Panc1 (cell line): Measurements from ENCODE around the gene CARMIL3. TPM values are rescaled to one million over a fixed set of nuclear protein-coding genes. Genes with fewer than 3 reads are reported as not detected.

ENCODE experiments used
- ATAC-seq: fragments of 200-7000 bp; cut with Tn5 transposase; 2 replicates; pipeline ENCODE4 v1.9.1; 2020; ENCODE audit warnings: mild to moderate bottlenecking, moderate library complexity
- BruUV-seq: library from RNA; stranded (reverse); fragments of 400-500 nt; replicated peaks from 2 replicates; lab custom pipeline; 2021; lab: Mats Ljungman, UMichigan
- CTCF ChIA-PET: fragments of 300-600 bp; sonication (Branson Sonifier 250); formaldehyde crosslinking; loops from one replicate; lab custom pipeline; 2022; ENCODE audit warnings: antibody characterized with exemption; lab: Charles Lee
- POLR2A ChIA-PET: fragments of 300-600 bp; sonication (Branson Sonifier 250); formaldehyde crosslinking; loops from one replicate; lab custom pipeline; 2022; ENCODE audit warnings: antibody characterized with exemption; lab: Charles Lee
- DNase-seq: peaks from one replicate; pipeline ENCODE4 v3.0.0-alpha.2; 2010; ENCODE audit warnings: low read depth, low spot score
- H3K27ac ChIP-seq: 2 replicates; pipeline ENCODE4 v1.5.1; 2011; ENCODE audit warnings: mild to moderate bottlenecking, low read length, inconsistent platforms
- H3K27me3 ChIP-seq: fragments of 200-500 bp; sonication (Bioruptor generic); 2 replicates; pipeline ENCODE4 v1.6.0; 2014; ENCODE audit warnings: low read length, inconsistent platforms; ENCODE audit not compliant: control insufficient read depth, insufficient read depth
- H3K36me3 ChIP-seq: fragments of 200-500 bp; sonication (Bioruptor generic); 2 replicates; pipeline ENCODE4 v1.5.1; 2014; ENCODE audit warnings: inconsistent platforms, mild to moderate bottlenecking, low read length, moderate library complexity; ENCODE audit not compliant: control insufficient read depth, insufficient read depth
- H3K4me1 ChIP-seq: 2 replicates; pipeline ENCODE4 v1.5.1; 2011; ENCODE audit warnings: inconsistent platforms, mild to moderate bottlenecking, low read length, moderate library complexity; ENCODE audit not compliant: control insufficient read depth, insufficient read depth
- H3K4me3 ChIP-seq, 2 experiments: 2 replicates each; pipeline ENCODE4 v1.5.1; 2011 to 2012; ENCODE audit warnings: low read depth in 2 of 2, low read length in 2 of 2, mild to moderate bottlenecking in 2 of 2, inconsistent platforms in 1 of 2, moderate library complexity in 1 of 2
- H3K9me3 ChIP-seq: fragments of 200-500 bp; sonication (Bioruptor generic); 2 replicates; pipeline ENCODE4 v1.5.1; 2014; ENCODE audit warnings: low read depth, mild to moderate bottlenecking, inconsistent platforms, low read length, moderate library complexity; ENCODE audit not compliant: control insufficient read depth, insufficient read depth
- POLR2AphosphoS5 ChIP-seq: IDR thresholded peaks from 2 replicates; pipeline ENCODE4 v1.6.1; 2012; ENCODE audit warnings: mild to moderate bottlenecking, low read depth, low read length, moderate library complexity
- REST ChIP-seq, 2 experiments: IDR thresholded peaks; 2 replicates each; pipeline ENCODE4 v1.6.1; 2011 to 2012; ENCODE audit warnings: low read depth in 2 of 2, control low read depth in 1 of 2, low read length in 1 of 2, mild to moderate bottlenecking in 1 of 2, moderate library complexity in 1 of 2; ENCODE audit not compliant: insufficient read depth in 1 of 2
- SIN3A ChIP-seq: IDR thresholded peaks from 2 replicates; pipeline ENCODE4 v1.6.1; 2012; ENCODE audit warnings: low read depth, mild to moderate bottlenecking, low read length, moderate library complexity, borderline replicate concordance; ENCODE audit not compliant: insufficient read depth
- TCF7L2 ChIP-seq: IDR thresholded peaks from 2 replicates; pipeline ENCODE4 v1.6.1; 2011; ENCODE audit warnings: mild to moderate bottlenecking, low read depth, low read length, inconsistent platforms
- in situ Hi-C: cut with HindIII; loops from 2 replicates; pipeline ENCODE4 v1.10.0; 2016; ENCODE audit warnings: low sequenced_read_pairs, low pct_unique_long_range_greater_than_20kb
- intact Hi-C: fragments of 100-400 bp; cut with micrococcal nuclease; formaldehyde crosslinking; loops from one replicate; pipeline ENCODE4 v1.10.0; 2022; ENCODE audit not compliant: unreplicated experiment
- total RNA-seq: library from RNA; stranded (reverse); gene quantifications from one replicate; pipeline ENCODE4 v1.2.1, GENCODE V29; 2021; ENCODE audit not compliant: unreplicated experiment
- TF ChIP-seq, protein P1 (sequence below): fragments of 450-650 bp; IDR thresholded peaks from 2 replicates; pipeline ENCODE4 v1.5.1; 2017; ENCODE audit warnings: mild to moderate bottlenecking

Gene CARMIL3
- total RNA-seq, 1 experiment from 2014 or later = 0.15 TPM

- no peak for TF ChIP-seq TCF7L2
- no peak for TF ChIP-seq POLR2AphosphoS5
- TF ChIP-seq, protein P1, sequence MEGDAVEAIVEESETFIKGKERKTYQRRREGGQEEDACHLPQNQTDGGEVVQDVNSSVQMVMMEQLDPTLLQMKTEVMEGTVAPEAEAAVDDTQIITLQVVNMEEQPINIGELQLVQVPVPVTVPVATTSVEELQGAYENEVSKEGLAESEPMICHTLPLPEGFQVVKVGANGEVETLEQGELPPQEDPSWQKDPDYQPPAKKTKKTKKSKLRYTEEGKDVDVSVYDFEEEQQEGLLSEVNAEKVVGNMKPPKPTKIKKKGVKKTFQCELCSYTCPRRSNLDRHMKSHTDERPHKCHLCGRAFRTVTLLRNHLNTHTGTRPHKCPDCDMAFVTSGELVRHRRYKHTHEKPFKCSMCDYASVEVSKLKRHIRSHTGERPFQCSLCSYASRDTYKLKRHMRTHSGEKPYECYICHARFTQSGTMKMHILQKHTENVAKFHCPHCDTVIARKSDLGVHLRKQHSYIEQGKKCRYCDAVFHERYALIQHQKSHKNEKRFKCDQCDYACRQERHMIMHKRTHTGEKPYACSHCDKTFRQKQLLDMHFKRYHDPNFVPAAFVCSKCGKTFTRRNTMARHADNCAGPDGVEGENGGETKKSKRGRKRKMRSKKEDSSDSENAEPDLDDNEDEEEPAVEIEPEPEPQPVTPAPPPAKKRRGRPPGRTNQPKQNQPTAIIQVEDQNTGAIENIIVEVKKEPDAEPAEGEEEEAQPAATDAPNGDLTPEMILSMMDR = no peak
- TF ChIP-seq REST (IDR thresholded peaks at IDR 0.05; ENCODE audit: insufficient read depth in 1 of 2, low read depth in 2 of 2, low read length in 1 of 2) = no peak
- no peak for TF ChIP-seq SIN3A
- ChIA-PET POLR2A (interaction anchor here (0.6 kb wide), 1 partner anchor 133 kb away, joined by 3 read pairs; no protein-coding TSS in a partner anchor), CTCF (interaction anchor here (1.1 kb wide), 1 partner anchor 422 kb away, joined by 3 read pairs; no protein-coding TSS in a partner anchor)
- Histone ChIP-seq H3K27ac (no peak overlapping the region), H3K27me3 (no peaks in the 10 kb centered on the region; the same call in 1 of the 2 replicates), H3K4me3 (no peak overlapping the region), H3K4me1 (no peaks in the 10 kb centered on the region), H3K9me3 (no peaks in the 10 kb centered on the region), H3K36me3 (no peaks in the 10 kb centered on the region)
- DNase-seq (no peak), ATAC-seq (no peak)
- in situ Hi-C loops (no loop called here), intact Hi-C loops (no loop called here)
- BruUV-seq = no TSS peak
Measured at GRCh38 chr14:24053548-24054323, 1.9 kb downstream of the CARMIL3 start.

- POLR2A ChIA-PET = interaction anchor here (0.6 kb wide), 1 partner anchor 132 kb away, joined by 3 read pairs; no protein-coding TSS in a partner anchor
- no peak for ATAC-seq
Measured at GRCh38 chr14:24054324-24054641, 2.5 kb downstream of the CARMIL3 start.

More at GRCh38 chr14:24054324-24054641, 2.5 kb downstream of the CARMIL3 start:
- TF ChIP-seq, protein P1 = no peak
- no peak for TF ChIP-seq POLR2AphosphoS5
- TF ChIP-seq TCF7L2 = no peak
- no peak for TF ChIP-seq SIN3A
- no peak for TF ChIP-seq REST (IDR thresholded peaks at IDR 0.05; ENCODE audit: insufficient read depth in 1 of 2, low read depth in 2 of 2, low read length in 1 of 2)
- H3K9me3 ChIP-seq = no peaks in the 10 kb centered on the region
- CTCF ChIA-PET = interaction anchor here (1.1 kb wide), 1 partner anchor 422 kb away, joined by 3 read pairs; no protein-coding TSS in a partner anchor
- H3K27me3 ChIP-seq = no peaks in the 10 kb centered on the region; the same call in 1 of the 2 replicates
- no peak for DNase-seq
- no peak overlapping the region for H3K27ac ChIP-seq
- no peaks in the 10 kb centered on the region for H3K36me3 ChIP-seq
- intact Hi-C loops (no loop called here), in situ Hi-C loops (no loop called here)
- no peaks in the 10 kb centered on the region for H3K4me1 ChIP-seq
- H3K4me3 ChIP-seq = no peak overlapping the region
- BruUV-seq = no TSS peak
